Peyer's patch (tissue), 4 donors: Measurements from ENCODE around the gene CENPU. TPM values are rescaled to one million over a fixed set of nuclear protein-coding genes. Genes with fewer than 3 reads are reported as not detected.

Experiments used
- DNase-seq, 3 donors: peaks; one replicate each; pipeline ENCODE4 v3.0.0-alpha.2; 2017 to 2019
- H3K27ac ChIP-seq, 4 donors: fragments of 200-600 bp; sonication (generic); one replicate each; pipeline ENCODE4 v1.5.1; 2016 to 2019
- H3K27me3 ChIP-seq, 2 donors: fragments of 200-600 bp; sonication (generic); one replicate each; pipeline ENCODE4 v1.5.1; 2019
- H3K36me3 ChIP-seq, 3 donors: fragments of 200-600 bp; sonication (generic); one replicate each; pipeline ENCODE4 v1.5.1; 2016 to 2019
- H3K4me1 ChIP-seq, 4 donors: fragments of 200-600 bp; sonication (generic); one replicate each; pipeline ENCODE4 v1.5.1; 2016 to 2019
- H3K4me3 ChIP-seq, 4 donors: fragments of 200-600 bp; sonication (generic); 1 replicate in 3 of 4; 2 replicates in 1 of 4; pipeline ENCODE4 v1.5.1; 2016 to 2019; ENCODE audit warnings: mild to moderate bottlenecking in 1 of 4
- H3K9me3 ChIP-seq, 4 donors: fragments of 200-600 bp; sonication (generic); one replicate each; pipeline ENCODE4 v1.5.1; 2016 to 2019; ENCODE audit warnings: mild to moderate bottlenecking in 1 of 4
- CTCF ChIP-seq, 6 experiments: fragments of 450-650 bp in 4 of 6; fragments of 200-600 bp in 2 of 6; sonication (generic) in 1 of 6; IDR thresholded peaks; one replicate each; pipeline ENCODE4 v1.5.1; 2017 to 2019; ENCODE audit warnings: antibody characterized with exemption in 6 of 6, mild to moderate bottlenecking in 3 of 6, moderate library complexity in 1 of 6
- POLR2A ChIP-seq, 2 donors: fragments of 450-650 bp; IDR thresholded peaks; one replicate each; pipeline ENCODE4 v1.5.1; 2017; ENCODE audit warnings: antibody characterized with exemption in 2 of 2, mild to moderate bottlenecking in 2 of 2, moderate library complexity in 2 of 2
- total RNA-seq, 4 donors: library from RNA; depleted of rRNA; stranded (reverse); fragments of >200 nt; gene quantifications; one replicate each; pipeline ENCODE4 v1.1.0, GENCODE V29; 2016

Gene CENPU
- total RNA-seq, 4 donors from 2014 or later: 3.3 to 30.5 (median 7.1) TPM

GRCh38 chr4:184681916-184682315 lies 52.0 kb downstream of the CENPU start:
- DNase-seq: no peak
- H3K4me3 ChIP-seq: no peak overlapping the region
- no peaks in the 10 kb centered on the region for H3K27me3 ChIP-seq
- H3K36me3 ChIP-seq: peaks cover 0 to under 1% (median 0%) of the 10 kb centered on the region in 3 donors
- TF ChIP-seq CTCF (IDR thresholded peaks at IDR 0.05): no peak
- TF ChIP-seq POLR2A (IDR thresholded peaks at IDR 0.05): no peak
- no peaks in the 10 kb centered on the region for H3K9me3 ChIP-seq
- no peak overlapping the region for H3K27ac ChIP-seq
- H3K4me1 ChIP-seq: no peaks in the 10 kb centered on the region

- DNase-seq: peak in 1 of 3 donors; percentile 73
- peak overlapping the region in 3 of 4 donors; percentile 18 to 26 (median 25) for H3K27ac ChIP-seq
Measured at GRCh38 chr4:184680698-184681097, 53.2 kb downstream of the CENPU start.

GRCh38 chr4:184675821-184676492 lies 57.9 kb downstream of the CENPU start:
- TF ChIP-seq POLR2A (IDR thresholded peaks at IDR 0.05) (no peak), CTCF (IDR thresholded peaks at IDR 0.05) (no peak)
- Histone ChIP-seq H3K9me3 (no peaks in the 10 kb centered on the region), H3K36me3 (peaks cover 0 to 25% (median 0%) of the 10 kb centered on the region in 3 donors), H3K4me1 (no peaks in the 10 kb centered on the region), H3K4me3 (no peak overlapping the region), H3K27ac (no peak overlapping the region), H3K27me3 (no peaks in the 10 kb centered on the region)
- no peak for DNase-seq

More at GRCh38 chr4:184680698-184681097, 53.2 kb downstream of the CENPU start:
- Histone ChIP-seq H3K36me3 (no peaks in the 10 kb centered on the region), H3K27me3 (no peaks in the 10 kb centered on the region), H3K9me3 (no peaks in the 10 kb centered on the region), H3K4me3 (no peak overlapping the region), H3K4me1 (no peaks in the 10 kb centered on the region)
- no peak for TF ChIP-seq CTCF (IDR thresholded peaks at IDR 0.05)
- peak in 1 of 2 donors; percentile 42 for TF ChIP-seq POLR2A (IDR thresholded peaks at IDR 0.05)

- H3K4me3 ChIP-seq: no peak overlapping the region
- no peak overlapping the region for H3K27ac ChIP-seq
- H3K27me3 ChIP-seq: no peaks in the 10 kb centered on the region
- no peak for DNase-seq
- peaks cover 0 to 25% (median 0%) of the 10 kb centered on the region in 3 donors for H3K36me3 ChIP-seq
- H3K4me1 ChIP-seq: no peaks in the 10 kb centered on the region
- TF ChIP-seq CTCF (IDR thresholded peaks at IDR 0.05): no peak
- no peak for TF ChIP-seq POLR2A (IDR thresholded peaks at IDR 0.05)
- H3K9me3 ChIP-seq: no peaks in the 10 kb centered on the region
Measured at GRCh38 chr4:184675018-184675417, 58.9 kb downstream of the CENPU start.

- H3K9me3 ChIP-seq: no peaks in the 10 kb centered on the region
- H3K27me3 ChIP-seq: no peaks in the 10 kb centered on the region
- TF ChIP-seq POLR2A (IDR thresholded peaks at IDR 0.05) (no peak), CTCF (IDR thresholded peaks at IDR 0.05) (no peak)
- peaks cover 0 to 30% (median 0%) of the 10 kb centered on the region in 3 donors for H3K36me3 ChIP-seq
- no peak overlapping the region for H3K4me3 ChIP-seq
- H3K4me1 ChIP-seq: no peaks in the 10 kb centered on the region
- no peak for DNase-seq
- no peak overlapping the region for H3K27ac ChIP-seq
Measured at GRCh38 chr4:184674011-184674410, 59.9 kb downstream of the CENPU start.
